ENCODE results near the gene STUM. TPM values are rescaled to one million over a fixed set of nuclear protein-coding genes. Genes with fewer than 3 reads are reported as not detected.

STUM gene
- total and polyA plus RNA-seq, 10 of the 15 experiments (the other 5 are each of a cell fraction or from before 2014, with no cell fraction given): under 0.01 to 0.15 (median 0.09) TPM; not detected in 5

DNA sequence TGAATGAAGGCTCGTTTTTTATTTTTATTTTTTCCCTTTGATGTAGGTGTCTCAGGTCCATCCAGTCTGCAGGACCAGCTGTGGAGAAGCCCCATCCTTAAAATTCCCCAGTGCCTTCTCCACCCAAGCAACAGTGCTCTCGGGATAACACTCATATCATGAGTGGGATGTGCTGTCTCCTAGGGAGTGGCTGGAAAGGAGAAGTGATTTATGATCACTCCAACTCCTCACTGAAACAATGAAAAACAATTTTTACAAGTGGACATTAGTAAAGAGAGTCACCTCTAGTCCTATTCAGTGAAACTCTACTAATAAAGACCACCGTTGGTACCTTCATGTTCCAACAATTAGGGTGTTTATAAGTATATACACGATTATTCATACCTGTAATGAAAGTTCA lies 3.5 kb downstream of the STUM start:
- H3K4me3 ChIP-seq: no peak overlapping the region
- ChIA-PET RAD21 (ENCODE audit: unreplicated experiment) (no interaction called here), SMC1A (ENCODE audit: uncharacterized antibody, unreplicated experiment) (no interaction called here), POLR2A (no interaction called here), CTCF (no interaction called here)
- no peak overlapping the region for H3K4me2 ChIP-seq (ENCODE audit: control insufficient read depth, insufficient read depth)
- no TSS peak for BruUV-seq (replicated peaks)
- no peaks in the 10 kb centered on the region for H3K36me3 ChIP-seq (ENCODE audit: control insufficient read depth in 2 of 2, insufficient read depth in 2 of 2, low read length in 1 of 2)
- 22% methylated on average over 4 of the region's 4 CpGs for WGBS (ENCODE audit: insufficient coverage, insufficient replicate concordance, low lambda C conversion rate, missing lambda C conversion rate)
- no peak for ATAC-seq
- intact Hi-C loops (cut with micrococcal nuclease; ENCODE audit: unreplicated experiment) (no loop called here), in situ Hi-C loops (cut with MboI) (no loop called here)
- no peaks in the 10 kb centered on the region for H3K79me2 ChIP-seq (ENCODE audit: control insufficient read depth, insufficient read depth, low read length)
- no peaks in the 10 kb centered on the region for H3K9me3 ChIP-seq (replicated peaks; ENCODE audit: control insufficient read depth, insufficient read depth, low read length)
- no peak overlapping the region for H2AFZ ChIP-seq (ENCODE audit: control insufficient read depth, low read depth, low read length)
- FAIRE-seq: no peak
- H3K9ac ChIP-seq (ENCODE audit: control insufficient read depth, insufficient read depth, low read length): no peak overlapping the region
- H3K27me3 ChIP-seq (replicated peaks in 1 of 2; ENCODE audit: control insufficient read depth in 2 of 2, insufficient read depth in 2 of 2, low read length in 1 of 2): peaks cover 12% of the 10 kb centered on the region in 2 experiments; a peak in 3 of 4 replicates
- no peaks in the 10 kb centered on the region for H4K20me1 ChIP-seq (ENCODE audit: control insufficient read depth, insufficient read depth)
- TF ChIP-seq ZNF217 (IDR thresholded peaks at IDR 0.05): no peak
- no peak for TF ChIP-seq DPF2 (IDR thresholded peaks at IDR 0.05)
- TF ChIP-seq CHD1 (IDR thresholded peaks at IDR 0.05; ENCODE audit: low read depth, low read length): no peak
- TF ChIP-seq SMAD5 (IDR thresholded peaks at IDR 0.05; ENCODE audit: low read depth): no peak
- no peak for TF ChIP-seq SMC3 (IDR thresholded peaks at IDR 0.05; ENCODE audit: borderline replicate concordance, low read length)
- no peak for TF ChIP-seq ZBTB11 (CRISPR knock-in tag; IDR thresholded peaks at IDR 0.05)
- no peak for TF ChIP-seq RAD21 (IDR thresholded peaks at IDR 0.05; ENCODE audit: insufficient read depth, low read depth, low read length)
- no peak for TF ChIP-seq MEF2A (IDR thresholded peaks at IDR 0.05; ENCODE audit: insufficient read depth, low read depth, low read length)
- TF ChIP-seq TARDBP (IDR thresholded peaks at IDR 0.05; ENCODE audit: borderline replicate concordance): no peak
- TF ChIP-seq NFYA (IDR thresholded peaks at IDR 0.05; ENCODE audit: borderline replicate concordance, low read depth, low read length): no peak
- no peak for TF ChIP-seq WRNIP1 (IDR thresholded peaks at IDR 0.05; ENCODE audit: borderline replicate concordance, low read depth, low read length)
- TF ChIP-seq GATAD2B (conservative IDR thresholded peaks at IDR 0.05; ENCODE audit: low read depth): no peak
- no peak for TF ChIP-seq JUNB (IDR thresholded peaks at IDR 0.05)
- TF ChIP-seq NR2F1 (conservative IDR thresholded peaks at IDR 0.05): no peak
- no peak for TF ChIP-seq HDAC2 (IDR thresholded peaks at IDR 0.05)
- TF ChIP-seq PRDM15 (CRISPR knock-in tag; IDR thresholded peaks at IDR 0.05): no peak
- TF ChIP-seq FOXM1 (IDR thresholded peaks at IDR 0.05; ENCODE audit: low read depth, low read length): no peak
- no peak for TF ChIP-seq CREM (IDR thresholded peaks at IDR 0.05; ENCODE audit: low read depth)
- no peak for TF ChIP-seq ZNF274 (IDR thresholded peaks at IDR 0.05; ENCODE audit: insufficient read depth, insufficient read length)
- no peak for DNase-seq (ENCODE audit: low read depth, low spot score)
- peaks cover 9% of the 10 kb centered on the region for H3K4me1 ChIP-seq (ENCODE audit: control insufficient read depth, insufficient read depth, low read length)
- no peak overlapping the region for H3K27ac ChIP-seq (ENCODE audit: control insufficient read depth, insufficient read depth)
